ENCODE data around the gene UGT3A1.

DNA sequence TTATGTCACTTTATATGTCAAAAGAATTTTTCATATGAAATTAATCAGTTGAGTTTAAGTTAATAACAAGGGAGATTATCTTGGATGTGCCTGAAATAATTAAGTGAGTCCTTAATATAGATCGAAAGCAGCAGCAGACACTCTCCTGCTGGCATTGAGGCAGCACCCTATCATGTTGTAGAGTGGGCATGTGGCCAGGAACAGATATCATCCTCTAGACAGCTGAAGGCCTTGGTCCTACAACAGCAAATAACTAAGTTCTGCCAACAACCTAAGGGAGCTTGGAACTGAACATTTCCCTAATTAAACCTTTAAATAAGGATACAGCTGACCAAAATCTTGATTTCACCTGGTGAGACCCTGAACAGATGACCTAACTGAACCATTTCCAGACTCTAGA is 25.8 kb upstream of the UGT3A1 start:
- TF ChIP-seq, protein P1, sequence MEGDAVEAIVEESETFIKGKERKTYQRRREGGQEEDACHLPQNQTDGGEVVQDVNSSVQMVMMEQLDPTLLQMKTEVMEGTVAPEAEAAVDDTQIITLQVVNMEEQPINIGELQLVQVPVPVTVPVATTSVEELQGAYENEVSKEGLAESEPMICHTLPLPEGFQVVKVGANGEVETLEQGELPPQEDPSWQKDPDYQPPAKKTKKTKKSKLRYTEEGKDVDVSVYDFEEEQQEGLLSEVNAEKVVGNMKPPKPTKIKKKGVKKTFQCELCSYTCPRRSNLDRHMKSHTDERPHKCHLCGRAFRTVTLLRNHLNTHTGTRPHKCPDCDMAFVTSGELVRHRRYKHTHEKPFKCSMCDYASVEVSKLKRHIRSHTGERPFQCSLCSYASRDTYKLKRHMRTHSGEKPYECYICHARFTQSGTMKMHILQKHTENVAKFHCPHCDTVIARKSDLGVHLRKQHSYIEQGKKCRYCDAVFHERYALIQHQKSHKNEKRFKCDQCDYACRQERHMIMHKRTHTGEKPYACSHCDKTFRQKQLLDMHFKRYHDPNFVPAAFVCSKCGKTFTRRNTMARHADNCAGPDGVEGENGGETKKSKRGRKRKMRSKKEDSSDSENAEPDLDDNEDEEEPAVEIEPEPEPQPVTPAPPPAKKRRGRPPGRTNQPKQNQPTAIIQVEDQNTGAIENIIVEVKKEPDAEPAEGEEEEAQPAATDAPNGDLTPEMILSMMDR (conservative IDR thresholded peaks at IDR 0.05; ENCODE audit: low read depth, low read length), result no peak
- TF ChIP-seq EZH2 (IDR thresholded peaks at IDR 0.05; ENCODE audit: borderline replicate concordance, low read depth, low read length, poor library complexity, severe bottlenecking), result no peak

Measured in A673 (cell line).